DOHH2 (cell line): Measurements from ENCODE around the gene RGS7.

ENCODE experiments used
- CTCF ChIP-seq: fragments of 200-600 bp; sonication (generic); IDR thresholded peaks from one replicate; pipeline ENCODE4 v1.5.1; 2014; ENCODE audit warnings: antibody characterized with exemption, mild to moderate bottlenecking, low read depth, low read length; ENCODE audit not compliant: poor library complexity, severe bottlenecking
- EZH2phosphoT487 ChIP-seq: fragments of 200-600 bp; sonication (generic); IDR thresholded peaks from 2 replicates; pipeline ENCODE4 v1.6.1; 2017; ENCODE audit warnings: borderline replicate concordance, mild to moderate bottlenecking, antibody characterized with exemption, low read length, moderate library complexity, mixed read lengths

- TF ChIP-seq CTCF: no peak
- no peak for TF ChIP-seq EZH2phosphoT487
Measured at GRCh38 chr1:241118049-241118448, 239.0 kb downstream of the RGS7 start.
